ENCODE results near the gene CDK5RAP1.

- TF ChIP-seq CTCF (tag by site-specific recombination; IDR thresholded peaks at IDR 0.05) (no peak), ZNF121 (tag by site-specific recombination; IDR thresholded peaks at IDR 0.05) (no peak)
Measured at GRCh38 chr20:33410081-33410742, 8.9 kb upstream of the CDK5RAP1 start.
